Measurements from ENCODE around the gene EHD2. TPM values are rescaled to one million over a fixed set of nuclear protein-coding genes. Genes with fewer than 3 reads are reported as not detected.
A peak's percentile ranks its signal among the peaks of the same experiment; 100 is the strongest.
"Not testable (repeated sequence)": the region's sequence is repeated elsewhere in the genome, so short reads cannot be mapped to it uniquely, and the experiment has no call there.

EHD2 gene
- polyA plus RNA-seq, 1 donor from 2014 or later: not detected

DNA sequence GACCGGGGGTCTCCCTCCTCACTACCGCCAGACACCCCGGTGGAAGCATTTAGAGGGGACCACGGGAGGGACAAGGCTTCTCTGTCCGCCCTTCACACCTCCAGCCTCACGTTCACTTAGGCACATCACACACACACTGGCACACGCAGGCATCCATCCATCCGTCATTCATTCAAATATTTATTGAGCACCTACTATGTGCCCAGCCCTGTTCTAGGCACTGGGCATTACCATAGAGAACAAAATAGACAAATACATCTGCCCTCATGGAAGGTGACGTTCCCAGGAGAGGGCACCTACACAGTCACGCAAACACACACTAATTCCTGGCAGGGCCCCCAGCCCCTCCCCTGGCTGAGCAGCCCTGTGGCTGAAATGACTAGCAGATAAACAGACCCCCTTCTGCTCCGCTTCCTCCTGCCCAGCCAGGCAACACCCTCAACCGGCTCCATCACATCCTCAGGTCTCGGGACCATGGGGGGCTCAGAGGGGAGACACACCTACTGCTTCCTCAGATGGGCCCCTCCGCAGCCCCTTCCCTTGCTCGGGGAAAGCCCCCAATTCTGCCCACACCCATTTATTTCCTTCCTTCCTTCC, 28.4 kb downstream of the EHD2 start:
- H3K4me3 Mint-ChIP-seq: peak overlapping the region in 3 of 4 donors; percentile 48 to 83 (median 70)
- peak overlapping the region in 2 of 3 donors; percentile 53 to 57 for H3K27ac Mint-ChIP-seq
- H3K4me1 Mint-ChIP-seq: peaks cover 5 to 10% (median 6%) of the 10 kb centered on the region in 3 donors
- no peaks in the 10 kb centered on the region for H3K36me3 Mint-ChIP-seq
- peaks cover 0 to 3% (median 0%) of the 10 kb centered on the region in 3 donors for H3K9me3 Mint-ChIP-seq
- no peaks in the 10 kb centered on the region for H3K27me3 Mint-ChIP-seq

DNA sequence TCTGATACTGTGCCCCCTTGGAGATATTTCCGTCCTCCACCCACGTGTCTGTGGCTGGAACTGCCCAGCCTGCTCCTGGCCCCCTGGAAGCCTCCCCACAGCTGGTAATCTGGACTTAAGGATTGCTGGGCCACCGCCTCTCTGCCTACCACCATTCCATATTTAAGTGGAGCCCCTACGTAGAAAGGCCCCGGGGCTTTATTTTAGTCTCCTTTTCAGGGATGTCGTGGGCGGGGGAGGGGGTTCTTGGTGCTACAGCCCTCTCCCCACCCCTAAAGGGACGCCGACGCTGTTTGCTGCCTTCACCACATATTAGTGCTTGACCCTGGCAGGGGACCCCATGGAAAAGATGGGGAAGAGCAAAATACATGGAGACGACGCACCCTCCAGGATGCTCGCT, 29.4 kb downstream of the EHD2 start:
- H3K27me3 Mint-ChIP-seq: no peaks in the 10 kb centered on the region
- H3K9me3 Mint-ChIP-seq: peaks cover 0 to 3% (median 0%) of the 10 kb centered on the region in 3 donors
- peaks cover 6 to 14% (median 9%) of the 10 kb centered on the region in 3 donors for H3K4me1 Mint-ChIP-seq
- H3K27ac Mint-ChIP-seq: peak overlapping the region in 2 of 3 donors; percentile 16 to 57
- peak overlapping the region; percentile 50 to 70 (median 63) for H3K4me3 Mint-ChIP-seq
- peaks cover 2% of the 10 kb centered on the region for H3K36me3 Mint-ChIP-seq

DNA sequence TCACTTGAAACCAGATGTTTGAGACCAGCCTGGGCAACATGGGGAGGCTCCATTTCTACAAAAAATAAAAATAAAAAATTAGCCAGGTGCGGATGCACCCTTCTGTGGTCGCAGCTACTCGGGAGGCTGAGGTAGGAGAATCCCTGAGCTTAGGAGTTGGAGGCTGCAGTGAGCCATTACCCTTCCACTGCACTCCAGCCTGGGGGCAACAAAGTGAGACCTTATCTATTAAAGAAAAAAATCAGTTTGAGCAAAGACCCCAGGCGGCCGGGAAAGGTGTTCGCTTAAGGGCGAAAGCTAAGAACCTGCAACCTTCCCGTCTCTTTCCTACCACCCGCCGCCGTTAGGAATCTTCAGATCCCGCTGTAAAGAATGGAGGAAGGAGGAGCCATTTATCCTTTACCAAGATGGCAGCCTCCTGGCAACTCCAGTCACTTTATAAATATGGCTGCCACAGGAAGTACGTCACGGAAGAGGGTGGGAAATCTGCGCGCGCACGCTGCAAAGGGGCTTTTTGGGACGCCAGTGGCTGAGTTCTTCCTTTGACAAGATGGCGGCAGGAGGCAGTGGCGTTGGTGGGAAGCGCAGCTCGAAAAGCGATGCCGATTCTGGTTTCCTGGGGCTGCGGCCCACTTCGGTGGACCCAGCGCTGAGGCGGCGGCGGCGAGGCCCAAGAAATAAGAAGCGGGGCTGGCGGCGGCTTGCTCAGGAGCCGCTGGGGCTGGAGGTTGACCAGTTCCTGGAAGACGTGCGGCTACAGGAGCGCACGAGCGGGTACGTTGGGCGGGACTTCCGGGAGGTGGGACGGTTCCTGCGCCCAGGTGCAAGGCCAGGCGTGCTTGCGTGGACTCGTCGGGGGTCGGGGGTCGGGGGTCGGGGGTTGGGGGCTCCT, 32.0 kb downstream of the EHD2 start, which contains the start of gene NOP53:
TSS of gene NOP53 (plus strand) at position 537 of the 892 bp plus-strand sequence. CDS start at position 551, 14 bp downstream.
- Mint-ChIP-seq H3K4me3 (peak within 1 kb of the TSS; percentile 96 to 99 (median 99)), H3K9me3 (peaks cover 0 to 3% (median 0%) of the 10 kb centered on the region in 3 donors), H3K36me3 (peaks cover 7% of the 10 kb centered on the region), H3K27me3 (no peaks in the 10 kb centered on the region), H3K4me1 (peaks cover 11 to 25% (median 19%) of the 10 kb centered on the region in 3 donors), H3K27ac (peak within 1 kb of the TSS; percentile 98 to 100 (median 99))

DNA sequence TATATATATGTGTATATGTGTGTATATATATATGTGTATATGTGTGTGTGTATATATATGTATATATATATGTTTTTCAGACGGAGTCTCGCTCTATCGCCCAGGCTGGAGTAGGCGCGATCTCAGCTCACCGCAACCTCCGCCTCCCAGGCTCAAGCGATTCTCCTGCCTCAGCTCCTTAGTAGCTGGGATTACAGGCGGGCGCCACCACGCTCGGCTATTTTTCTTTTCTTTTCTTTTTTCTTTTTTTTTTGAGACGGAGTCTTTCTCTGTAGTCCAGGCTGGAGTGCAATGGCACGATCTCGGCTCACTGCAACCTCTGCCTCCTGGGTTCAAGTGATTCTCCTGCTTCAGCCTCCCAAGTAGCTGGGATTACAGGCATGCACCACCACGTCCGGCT, 32.9 kb downstream of the EHD2 start:
- not testable (repeated sequence) for H3K27me3 Mint-ChIP-seq, H3K9me3 Mint-ChIP-seq, H3K36me3 Mint-ChIP-seq
- Mint-ChIP-seq H3K4me1 (peaks cover 11 to 25% (median 19%) of the 10 kb centered on the region in 3 donors), H3K27ac (peak overlapping the region in 2 of 3 donors; percentile 98 to 99), H3K4me3 (peak overlapping the region; percentile 96 to 99 (median 99))

DNA sequence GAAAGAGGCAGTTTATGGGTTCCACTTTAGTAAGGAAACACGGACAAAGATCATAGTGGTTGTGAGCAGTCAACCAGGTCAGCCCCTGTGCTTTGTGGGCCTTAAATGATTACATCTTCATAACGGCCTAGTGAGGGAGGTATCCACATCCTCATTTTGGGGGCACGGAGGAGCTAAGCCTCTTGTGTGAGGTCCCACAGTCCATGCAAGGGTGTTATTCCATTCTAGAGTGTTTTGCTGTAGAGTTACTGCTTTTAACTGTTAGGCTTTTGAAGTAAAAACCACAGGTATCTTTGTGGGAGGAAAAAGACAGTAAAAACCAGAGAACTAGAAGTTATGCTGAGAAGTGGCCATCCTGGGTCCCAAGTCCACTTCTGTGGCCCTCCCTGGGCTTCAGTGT, 36.1 kb downstream of the EHD2 start:
- Mint-ChIP-seq H3K4me1 (peaks cover 11 to 18% (median 17%) of the 10 kb centered on the region in 3 donors), H3K27me3 (no peaks in the 10 kb centered on the region), H3K9me3 (peaks cover 0 to 1% (median 0%) of the 10 kb centered on the region in 3 donors), H3K4me3 (peak overlapping the region; percentile 1 to 73 (median 50)), H3K27ac (peak overlapping the region; percentile 7 to 65 (median 62)), H3K36me3 (peaks cover 15% of the 10 kb centered on the region)

DNA sequence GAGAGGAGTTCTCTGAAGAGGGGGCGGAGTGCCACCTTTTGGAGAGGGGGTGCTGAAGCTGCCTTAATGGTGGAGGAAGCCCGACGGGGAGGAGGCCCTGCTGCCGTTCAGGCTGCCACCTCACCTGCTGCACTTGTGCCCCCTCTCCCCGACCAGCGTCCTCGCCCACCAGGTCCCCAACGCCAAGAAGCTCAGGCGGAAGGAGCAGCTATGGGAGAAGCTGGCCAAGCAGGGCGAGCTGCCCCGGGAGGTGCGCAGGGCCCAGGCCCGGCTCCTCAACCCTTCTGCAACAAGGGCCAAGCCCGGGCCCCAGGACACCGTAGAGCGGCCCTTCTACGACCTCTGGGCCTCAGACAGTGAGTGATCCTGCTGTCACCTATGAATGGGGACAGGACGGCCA, 37.5 kb downstream of the EHD2 start:
- Mint-ChIP-seq H3K4me3 (no peak overlapping the region), H3K36me3 (peaks cover 15% of the 10 kb centered on the region)

DNA sequence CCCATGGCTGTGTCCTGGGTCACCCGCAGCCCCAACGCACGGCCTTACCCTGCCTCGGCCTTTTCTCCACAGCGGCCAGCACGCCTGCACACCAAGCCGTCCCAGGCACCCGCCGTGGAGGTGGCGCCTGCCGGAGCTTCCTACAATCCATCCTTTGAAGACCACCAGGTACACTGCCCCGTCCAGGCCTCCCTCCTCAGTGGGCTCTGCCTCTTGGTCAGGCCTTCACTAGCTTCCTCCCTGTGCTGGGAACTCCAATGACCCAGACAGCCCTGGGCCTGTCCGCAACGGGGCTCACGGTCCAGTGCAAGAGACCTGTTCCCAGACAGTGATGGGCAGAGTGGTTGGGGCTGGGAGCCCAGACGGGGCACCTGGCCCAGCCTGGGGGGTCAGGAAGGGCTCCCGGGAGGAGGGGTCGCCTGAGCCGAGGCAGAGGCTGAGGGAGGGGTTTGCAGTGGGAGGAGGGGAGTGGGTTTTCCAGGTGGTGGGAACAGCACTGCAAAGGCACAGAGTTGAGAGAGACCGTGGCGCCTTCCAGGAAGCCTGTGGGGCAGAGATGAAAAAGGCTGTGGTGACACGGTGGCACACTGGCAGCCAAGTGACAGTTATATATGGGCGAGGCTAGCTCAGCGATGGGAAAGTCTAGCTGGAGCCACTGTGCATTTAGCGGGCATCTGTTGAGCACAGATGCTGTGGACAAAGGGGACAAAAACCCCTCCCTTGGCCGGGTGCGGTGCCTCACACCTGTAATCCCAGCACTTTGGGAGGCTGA, 39.4 kb downstream of the EHD2 start:
- H3K4me3 Mint-ChIP-seq: no peak overlapping the region
- peaks cover 0 to 1% (median 0%) of the 10 kb centered on the region in 3 donors for H3K9me3 Mint-ChIP-seq
- H3K36me3 Mint-ChIP-seq: peaks cover 17% of the 10 kb centered on the region
- no peaks in the 10 kb centered on the region for H3K27me3 Mint-ChIP-seq
- H3K4me1 Mint-ChIP-seq: peaks cover 5 to 11% (median 10%) of the 10 kb centered on the region in 3 donors
- H3K27ac Mint-ChIP-seq: peak overlapping the region in 2 of 3 donors; percentile 33 to 39

More for the DNA sequence above, 37.5 kb downstream of the EHD2 start:
- Mint-ChIP-seq H3K27ac (peak overlapping the region in 1 of 3 donors; percentile 64), H3K27me3 (no peaks in the 10 kb centered on the region), H3K9me3 (peaks cover 0 to 1% (median 0%) of the 10 kb centered on the region in 3 donors), H3K4me1 (peaks cover 5 to 15% (median 14%) of the 10 kb centered on the region in 3 donors)

DNA sequence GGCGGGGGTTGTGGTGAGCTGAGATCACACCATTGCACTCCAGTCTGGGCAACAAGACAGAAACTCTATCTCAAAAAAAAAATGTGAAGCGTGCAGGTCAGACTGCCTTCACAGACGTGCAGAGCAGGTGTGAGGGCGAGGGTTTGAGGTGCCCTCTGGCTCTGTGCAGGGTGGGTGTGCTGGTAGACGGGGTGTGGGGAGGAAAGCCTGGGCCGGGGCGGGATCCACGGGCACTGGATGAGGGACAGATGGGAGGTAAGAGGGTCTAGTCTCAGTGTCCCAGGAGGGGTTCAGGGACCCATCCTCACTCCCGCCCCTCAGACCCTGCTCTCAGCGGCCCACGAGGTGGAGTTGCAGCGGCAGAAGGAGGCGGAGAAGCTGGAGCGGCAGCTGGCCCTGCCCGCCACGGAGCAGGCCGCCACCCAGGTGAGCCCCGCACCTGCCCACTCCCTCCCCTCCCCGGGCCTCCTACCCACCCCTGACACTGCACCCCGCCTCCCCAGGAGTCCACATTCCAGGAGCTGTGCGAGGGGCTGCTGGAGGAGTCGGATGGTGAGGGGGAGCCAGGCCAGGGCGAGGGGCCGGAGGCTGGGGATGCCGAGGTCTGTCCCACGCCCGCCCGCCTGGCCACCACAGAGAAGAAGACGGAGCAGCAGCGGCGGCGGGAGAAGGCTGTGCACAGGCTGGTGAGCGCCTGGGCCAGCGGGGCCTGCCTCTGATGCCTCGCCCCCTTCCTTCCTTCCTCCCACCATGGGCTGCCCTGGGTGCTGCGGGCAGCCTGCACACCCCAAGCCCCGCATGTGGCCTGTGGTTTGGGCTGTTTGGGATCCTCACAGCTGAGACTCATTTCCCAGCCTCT, 41.2 kb downstream of the EHD2 start:
- H3K4me3 Mint-ChIP-seq: no peak overlapping the region
- H3K9me3 Mint-ChIP-seq: peaks cover 0 to 1% (median 0%) of the 10 kb centered on the region in 3 donors
- peaks cover 24% of the 10 kb centered on the region for H3K36me3 Mint-ChIP-seq
- no peaks in the 10 kb centered on the region for H3K27me3 Mint-ChIP-seq
- peak overlapping the region in 1 of 3 donors; percentile 67 for H3K27ac Mint-ChIP-seq
- no peaks in the 10 kb centered on the region for H3K4me1 Mint-ChIP-seq

DNA sequence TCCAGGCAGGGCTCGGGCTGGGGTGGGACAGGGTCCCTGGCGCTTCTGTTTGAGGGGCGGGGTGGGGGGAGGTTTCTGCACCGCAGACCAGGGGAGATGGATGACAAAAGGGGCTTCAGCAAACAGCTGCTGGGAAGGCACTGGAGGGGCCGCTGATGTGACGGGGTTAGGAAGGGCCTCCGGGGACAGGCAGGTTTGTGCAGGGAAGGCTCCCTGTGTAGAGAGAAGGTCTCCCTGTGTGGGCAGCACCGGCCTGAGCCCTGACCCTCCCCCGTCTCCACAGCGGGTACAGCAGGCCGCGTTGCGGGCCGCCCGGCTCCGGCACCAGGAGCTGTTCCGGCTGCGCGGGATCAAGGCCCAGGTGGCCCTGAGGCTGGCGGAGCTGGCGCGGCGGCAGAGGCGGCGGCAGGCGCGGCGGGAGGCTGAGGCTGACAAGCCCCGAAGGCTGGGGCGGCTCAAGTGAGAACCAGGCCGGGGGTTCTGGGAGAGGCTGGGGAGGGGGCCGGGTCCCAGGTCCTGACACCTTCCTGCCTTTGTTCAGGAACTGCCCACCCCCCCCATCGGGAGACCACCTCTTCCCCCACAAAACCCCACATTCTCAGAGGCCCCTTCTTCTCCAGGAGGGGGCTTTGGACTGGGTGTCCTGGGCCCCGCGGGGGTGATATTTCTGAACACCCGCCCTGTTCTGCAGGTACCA, 42.0 kb downstream of the EHD2 start:
- no peaks in the 10 kb centered on the region for H3K4me1 Mint-ChIP-seq
- no peaks in the 10 kb centered on the region for H3K27me3 Mint-ChIP-seq
- peaks cover 0 to 1% (median 0%) of the 10 kb centered on the region in 3 donors for H3K9me3 Mint-ChIP-seq
- no peak overlapping the region for H3K4me3 Mint-ChIP-seq
- H3K27ac Mint-ChIP-seq: no peak overlapping the region
- H3K36me3 Mint-ChIP-seq: peaks cover 24% of the 10 kb centered on the region

DNA sequence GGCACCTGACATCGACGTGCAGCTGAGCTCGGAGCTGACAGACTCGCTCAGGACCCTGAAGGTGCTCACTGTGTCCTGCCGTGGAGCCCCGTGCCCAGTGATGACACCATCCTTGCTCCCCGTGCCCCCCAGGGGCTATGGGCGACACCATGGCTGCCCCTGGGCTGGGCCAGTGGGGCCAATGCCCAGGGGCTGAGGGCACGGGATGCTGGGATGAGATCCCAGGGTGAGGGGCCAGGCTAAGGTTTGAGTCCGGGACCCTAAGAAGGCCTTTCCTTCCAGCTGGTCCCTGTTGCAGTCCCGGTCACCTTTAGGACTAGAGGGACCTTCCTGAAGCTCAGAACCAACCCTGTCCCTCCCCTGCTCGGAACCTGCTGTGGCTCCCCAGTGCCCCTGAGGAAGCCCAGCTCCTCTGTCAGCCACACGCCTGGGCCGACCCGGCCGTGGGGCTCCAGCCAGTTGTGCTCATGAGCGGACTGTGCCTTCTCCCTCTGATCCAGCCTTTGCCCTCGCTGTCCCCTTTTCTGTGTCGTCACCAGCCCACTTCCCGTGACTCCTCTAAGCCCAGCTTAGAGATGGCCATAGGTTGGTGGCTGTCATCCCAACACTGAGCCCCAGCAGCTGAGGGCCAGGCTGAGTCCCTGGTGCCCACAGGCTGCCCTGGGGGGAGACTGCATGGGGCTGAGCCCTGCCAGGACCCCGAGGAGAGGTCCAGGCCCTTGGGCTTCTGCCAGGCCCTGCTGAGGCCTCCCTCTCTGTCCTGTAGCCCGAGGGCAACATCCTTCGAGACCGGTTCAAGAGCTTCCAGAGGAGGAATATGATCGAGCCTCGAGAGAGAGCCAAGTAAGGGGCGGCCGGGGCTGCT, 42.8 kb downstream of the EHD2 start:
- Mint-ChIP-seq H3K4me3 (no peak overlapping the region), H3K27me3 (no peaks in the 10 kb centered on the region), H3K36me3 (peaks cover 24% of the 10 kb centered on the region), H3K27ac (peak overlapping the region in 2 of 3 donors; percentile 42 to 83), H3K9me3 (peaks cover 0 to 1% (median 0%) of the 10 kb centered on the region in 3 donors), H3K4me1 (no peaks in the 10 kb centered on the region)

DNA sequence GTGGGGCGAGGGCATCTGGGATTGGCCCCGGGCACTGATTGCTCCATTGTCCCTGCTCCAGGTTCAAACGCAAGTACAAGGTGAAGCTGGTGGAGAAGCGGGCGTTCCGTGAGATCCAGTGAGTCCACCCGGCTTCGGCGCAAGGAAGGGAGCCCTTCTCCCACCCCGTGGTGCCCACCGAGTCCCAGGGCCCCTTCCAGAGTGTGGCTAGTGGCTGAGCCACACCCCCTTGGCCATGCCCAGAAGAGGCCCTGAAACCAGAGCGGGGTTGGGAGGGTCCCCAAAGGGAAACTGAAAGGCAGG, 43.4 kb downstream of the EHD2 start:
- H3K36me3 Mint-ChIP-seq: peaks cover 24% of the 10 kb centered on the region
- peak overlapping the region in 2 of 3 donors; percentile 42 to 83 for H3K27ac Mint-ChIP-seq
- no peak overlapping the region for H3K4me3 Mint-ChIP-seq
- peaks cover 0 to 1% (median 0%) of the 10 kb centered on the region in 3 donors for H3K9me3 Mint-ChIP-seq
- H3K4me1 Mint-ChIP-seq: peaks cover 0 to 2% (median 1%) of the 10 kb centered on the region in 3 donors
- no peaks in the 10 kb centered on the region for H3K27me3 Mint-ChIP-seq

DNA sequence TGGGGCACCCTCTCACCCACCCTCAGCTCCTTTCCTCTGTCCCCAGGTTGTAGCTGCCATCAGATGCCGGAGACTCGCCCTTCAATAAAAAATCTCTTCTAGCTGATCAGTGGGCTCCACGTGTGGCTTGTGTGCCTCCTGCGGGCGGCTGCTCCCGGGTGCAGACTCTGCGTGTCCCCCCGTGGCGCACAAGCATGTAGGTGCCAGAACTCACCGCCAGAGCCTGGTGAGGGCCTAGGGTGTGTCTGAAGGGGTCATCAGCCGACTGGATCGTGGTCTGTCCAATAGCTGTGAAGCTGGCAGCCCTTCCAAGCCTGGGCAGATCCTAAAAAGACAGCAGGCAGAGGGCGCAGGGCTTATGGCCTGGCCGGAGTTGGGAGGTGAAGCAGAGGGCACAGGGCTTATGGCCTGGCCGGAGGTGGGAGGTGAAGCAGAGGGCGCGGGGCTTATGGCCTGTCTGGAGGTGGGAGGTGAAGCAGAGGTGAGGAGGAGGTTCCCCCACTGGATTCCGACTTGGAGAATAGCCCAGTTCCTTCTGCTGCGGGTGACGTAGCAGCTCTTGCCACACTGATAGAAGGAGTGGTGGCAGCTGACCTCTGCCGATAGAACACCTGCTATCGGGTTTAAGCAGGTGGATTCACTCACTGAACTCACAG, 43.9 kb downstream of the EHD2 start:
- H3K27ac Mint-ChIP-seq: peak overlapping the region in 2 of 3 donors; percentile 42 to 53
- H3K4me1 Mint-ChIP-seq: peaks cover 0 to 3% (median 2%) of the 10 kb centered on the region in 3 donors
- H3K9me3 Mint-ChIP-seq: peaks cover 0 to 1% (median 0%) of the 10 kb centered on the region in 3 donors
- peak overlapping the region in 2 of 4 donors; percentile 32 to 87 for H3K4me3 Mint-ChIP-seq
- peaks cover 24% of the 10 kb centered on the region for H3K36me3 Mint-ChIP-seq
- H3K27me3 Mint-ChIP-seq: no peaks in the 10 kb centered on the region
